Spleen (tissue), 7 donors: ENCODE measurements around the gene NOTCH2.
"Not testable (repeated sequence)": the region's sequence is repeated elsewhere in the genome, so short reads cannot be mapped to it uniquely, and the experiment has no call there.

ENCODE experiments used
- POLR2AphosphoS5 ChIP-seq, 3 donors: sonication (generic); formaldehyde crosslinking; IDR thresholded peaks; one replicate each; pipeline ENCODE4 v1.5.1; 2017; ENCODE audit warnings: antibody characterized with exemption in 3 of 3
- TF ChIP-seq, protein P1 (sequence below), 11 experiments: fragments of 200-600 bp in 7 of 11; fragments of 450-650 bp in 4 of 11; sonication (generic) in 4 of 11; IDR thresholded peaks in 8 of 11; conservative IDR thresholded peaks in 3 of 11; 1 replicate in 7 of 11; 2 replicates in 4 of 11; pipeline versions ENCODE4 v1.4.0 to v1.8.0; 2016 to 2021; ENCODE audit warnings: antibody characterized with exemption in 11 of 11, inconsistent platforms in 4 of 11, mild to moderate bottlenecking in 1 of 11
- donor health status: DM: no; HTN: no; CAD: no; lungs with moderate emphysema.
- donor health status: DM: no; HTN: no; CAD: no.
- donor health status: DM: no; HTN: no; CAD: no.

DNA sequence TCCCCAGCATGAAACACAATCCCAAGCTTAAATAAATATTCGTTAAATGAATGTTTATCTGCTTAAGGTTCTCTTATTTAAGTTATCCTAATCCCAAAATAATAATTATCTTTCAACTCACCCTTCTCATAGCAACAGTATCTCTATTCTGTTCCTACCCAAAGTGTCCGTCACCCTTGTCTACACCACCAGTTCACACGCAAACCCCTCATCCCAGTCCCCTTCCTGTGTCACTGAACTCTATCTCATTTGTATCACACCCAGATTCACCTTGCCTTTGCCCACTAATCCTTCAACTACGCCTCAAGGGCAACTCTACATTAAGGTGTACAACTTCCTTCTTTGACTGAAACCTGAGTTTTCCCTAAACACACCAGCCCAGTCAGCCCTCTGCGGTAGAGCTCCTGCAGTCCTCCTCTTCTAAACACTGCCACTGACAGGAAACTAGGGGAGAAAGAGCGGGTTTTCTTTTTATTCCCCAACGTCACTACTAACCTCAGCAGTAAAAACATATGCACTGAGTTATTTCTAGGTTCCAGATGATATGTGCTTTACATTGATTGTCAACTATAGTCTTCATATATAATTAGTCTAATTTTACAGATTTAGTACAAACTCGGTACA, 92.2 kb downstream of the NOTCH2 start:
- TF ChIP-seq, protein P1, sequence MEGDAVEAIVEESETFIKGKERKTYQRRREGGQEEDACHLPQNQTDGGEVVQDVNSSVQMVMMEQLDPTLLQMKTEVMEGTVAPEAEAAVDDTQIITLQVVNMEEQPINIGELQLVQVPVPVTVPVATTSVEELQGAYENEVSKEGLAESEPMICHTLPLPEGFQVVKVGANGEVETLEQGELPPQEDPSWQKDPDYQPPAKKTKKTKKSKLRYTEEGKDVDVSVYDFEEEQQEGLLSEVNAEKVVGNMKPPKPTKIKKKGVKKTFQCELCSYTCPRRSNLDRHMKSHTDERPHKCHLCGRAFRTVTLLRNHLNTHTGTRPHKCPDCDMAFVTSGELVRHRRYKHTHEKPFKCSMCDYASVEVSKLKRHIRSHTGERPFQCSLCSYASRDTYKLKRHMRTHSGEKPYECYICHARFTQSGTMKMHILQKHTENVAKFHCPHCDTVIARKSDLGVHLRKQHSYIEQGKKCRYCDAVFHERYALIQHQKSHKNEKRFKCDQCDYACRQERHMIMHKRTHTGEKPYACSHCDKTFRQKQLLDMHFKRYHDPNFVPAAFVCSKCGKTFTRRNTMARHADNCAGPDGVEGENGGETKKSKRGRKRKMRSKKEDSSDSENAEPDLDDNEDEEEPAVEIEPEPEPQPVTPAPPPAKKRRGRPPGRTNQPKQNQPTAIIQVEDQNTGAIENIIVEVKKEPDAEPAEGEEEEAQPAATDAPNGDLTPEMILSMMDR (IDR thresholded peaks at IDR 0.05 in 8 of 11, conservative IDR thresholded peaks at IDR 0.05 in 3 of 11), result not testable (repeated sequence)
- TF ChIP-seq POLR2AphosphoS5 (IDR thresholded peaks at IDR 0.05), result not testable (repeated sequence)
